ENCODE results near the gene FAM217B.

DNA sequence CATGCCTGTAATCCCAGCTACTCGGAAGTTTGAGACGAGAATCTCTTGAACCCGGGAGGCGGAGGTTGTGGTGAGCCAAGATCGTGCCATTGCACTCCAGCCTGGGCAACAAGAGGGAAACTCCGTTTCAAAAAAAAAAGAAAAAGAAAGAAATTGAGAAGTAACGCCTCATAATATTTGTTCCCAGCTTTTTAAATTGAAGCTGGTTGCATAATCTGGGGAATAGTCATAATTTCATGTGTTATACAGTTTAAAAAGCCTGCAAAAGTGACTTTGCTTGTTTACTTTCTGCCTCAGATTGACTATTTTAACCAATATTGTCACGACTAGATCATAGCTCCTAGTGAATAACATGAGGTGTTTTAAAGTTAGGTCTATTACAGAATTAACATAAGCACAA lies 7.2 kb downstream of the FAM217B start:
- TF ChIP-seq EZH2phosphoT487 (IDR thresholded peaks at IDR 0.05; ENCODE audit: borderline replicate concordance, low read depth) (no peak), CHD2 (IDR thresholded peaks at IDR 0.05; ENCODE audit: low read length, partially characterized antibody) (no peak), RCOR1 (IDR thresholded peaks at IDR 0.05; ENCODE audit: low read length) (no peak), TEAD4 (IDR thresholded peaks at IDR 0.05; ENCODE audit: borderline replicate concordance, insufficient read depth) (no peak), RAD21 (IDR thresholded peaks at IDR 0.05; ENCODE audit: low read length) (no peak), SIN3A (IDR thresholded peaks at IDR 0.05; ENCODE audit: borderline replicate concordance, low read depth, low read length) (no peak), FOXM1 (IDR thresholded peaks at IDR 0.05; ENCODE audit: low read depth) (no peak), EP300 (IDR thresholded peaks at IDR 0.05; ENCODE audit: borderline replicate concordance in 1 of 2, low read depth in 1 of 2, low read length in 1 of 2) (no peak)
- TF ChIP-seq, protein P1, sequence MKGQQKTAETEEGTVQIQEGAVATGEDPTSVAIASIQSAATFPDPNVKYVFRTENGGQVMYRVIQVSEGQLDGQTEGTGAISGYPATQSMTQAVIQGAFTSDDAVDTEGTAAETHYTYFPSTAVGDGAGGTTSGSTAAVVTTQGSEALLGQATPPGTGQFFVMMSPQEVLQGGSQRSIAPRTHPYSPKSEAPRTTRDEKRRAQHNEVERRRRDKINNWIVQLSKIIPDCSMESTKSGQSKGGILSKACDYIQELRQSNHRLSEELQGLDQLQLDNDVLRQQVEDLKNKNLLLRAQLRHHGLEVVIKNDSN (IDR thresholded peaks at IDR 0.05; ENCODE audit: borderline replicate concordance, low read depth), result no peak
- TF ChIP-seq, protein P2, sequence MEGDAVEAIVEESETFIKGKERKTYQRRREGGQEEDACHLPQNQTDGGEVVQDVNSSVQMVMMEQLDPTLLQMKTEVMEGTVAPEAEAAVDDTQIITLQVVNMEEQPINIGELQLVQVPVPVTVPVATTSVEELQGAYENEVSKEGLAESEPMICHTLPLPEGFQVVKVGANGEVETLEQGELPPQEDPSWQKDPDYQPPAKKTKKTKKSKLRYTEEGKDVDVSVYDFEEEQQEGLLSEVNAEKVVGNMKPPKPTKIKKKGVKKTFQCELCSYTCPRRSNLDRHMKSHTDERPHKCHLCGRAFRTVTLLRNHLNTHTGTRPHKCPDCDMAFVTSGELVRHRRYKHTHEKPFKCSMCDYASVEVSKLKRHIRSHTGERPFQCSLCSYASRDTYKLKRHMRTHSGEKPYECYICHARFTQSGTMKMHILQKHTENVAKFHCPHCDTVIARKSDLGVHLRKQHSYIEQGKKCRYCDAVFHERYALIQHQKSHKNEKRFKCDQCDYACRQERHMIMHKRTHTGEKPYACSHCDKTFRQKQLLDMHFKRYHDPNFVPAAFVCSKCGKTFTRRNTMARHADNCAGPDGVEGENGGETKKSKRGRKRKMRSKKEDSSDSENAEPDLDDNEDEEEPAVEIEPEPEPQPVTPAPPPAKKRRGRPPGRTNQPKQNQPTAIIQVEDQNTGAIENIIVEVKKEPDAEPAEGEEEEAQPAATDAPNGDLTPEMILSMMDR (IDR thresholded peaks at IDR 0.05), result no peak
- TF ChIP-seq, protein P3, sequence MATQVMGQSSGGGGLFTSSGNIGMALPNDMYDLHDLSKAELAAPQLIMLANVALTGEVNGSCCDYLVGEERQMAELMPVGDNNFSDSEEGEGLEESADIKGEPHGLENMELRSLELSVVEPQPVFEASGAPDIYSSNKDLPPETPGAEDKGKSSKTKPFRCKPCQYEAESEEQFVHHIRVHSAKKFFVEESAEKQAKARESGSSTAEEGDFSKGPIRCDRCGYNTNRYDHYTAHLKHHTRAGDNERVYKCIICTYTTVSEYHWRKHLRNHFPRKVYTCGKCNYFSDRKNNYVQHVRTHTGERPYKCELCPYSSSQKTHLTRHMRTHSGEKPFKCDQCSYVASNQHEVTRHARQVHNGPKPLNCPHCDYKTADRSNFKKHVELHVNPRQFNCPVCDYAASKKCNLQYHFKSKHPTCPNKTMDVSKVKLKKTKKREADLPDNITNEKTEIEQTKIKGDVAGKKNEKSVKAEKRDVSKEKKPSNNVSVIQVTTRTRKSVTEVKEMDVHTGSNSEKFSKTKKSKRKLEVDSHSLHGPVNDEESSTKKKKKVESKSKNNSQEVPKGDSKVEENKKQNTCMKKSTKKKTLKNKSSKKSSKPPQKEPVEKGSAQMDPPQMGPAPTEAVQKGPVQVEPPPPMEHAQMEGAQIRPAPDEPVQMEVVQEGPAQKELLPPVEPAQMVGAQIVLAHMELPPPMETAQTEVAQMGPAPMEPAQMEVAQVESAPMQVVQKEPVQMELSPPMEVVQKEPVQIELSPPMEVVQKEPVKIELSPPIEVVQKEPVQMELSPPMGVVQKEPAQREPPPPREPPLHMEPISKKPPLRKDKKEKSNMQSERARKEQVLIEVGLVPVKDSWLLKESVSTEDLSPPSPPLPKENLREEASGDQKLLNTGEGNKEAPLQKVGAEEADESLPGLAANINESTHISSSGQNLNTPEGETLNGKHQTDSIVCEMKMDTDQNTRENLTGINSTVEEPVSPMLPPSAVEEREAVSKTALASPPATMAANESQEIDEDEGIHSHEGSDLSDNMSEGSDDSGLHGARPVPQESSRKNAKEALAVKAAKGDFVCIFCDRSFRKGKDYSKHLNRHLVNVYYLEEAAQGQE (IDR thresholded peaks at IDR 0.05; ENCODE audit: low read depth, low read length), result no peak
- TF ChIP-seq, protein P4, sequence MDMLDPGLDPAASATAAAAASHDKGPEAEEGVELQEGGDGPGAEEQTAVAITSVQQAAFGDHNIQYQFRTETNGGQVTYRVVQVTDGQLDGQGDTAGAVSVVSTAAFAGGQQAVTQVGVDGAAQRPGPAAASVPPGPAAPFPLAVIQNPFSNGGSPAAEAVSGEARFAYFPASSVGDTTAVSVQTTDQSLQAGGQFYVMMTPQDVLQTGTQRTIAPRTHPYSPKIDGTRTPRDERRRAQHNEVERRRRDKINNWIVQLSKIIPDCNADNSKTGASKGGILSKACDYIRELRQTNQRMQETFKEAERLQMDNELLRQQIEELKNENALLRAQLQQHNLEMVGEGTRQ (IDR thresholded peaks at IDR 0.05; ENCODE audit: borderline replicate concordance, low read depth, low read length), result no peak

All from SK-N-SH (cell line).